Stomach (tissue), 4 donors: ENCODE measurements around the gene CLTCL1.

Experiments used
- EP300 ChIP-seq: sonication (generic); formaldehyde crosslinking; IDR thresholded peaks from one replicate; pipeline ENCODE4 v1.6.1; 2017; ENCODE audit warnings: antibody characterized with exemption
- POLR2A ChIP-seq, 4 donors: fragments of 450-650 bp; IDR thresholded peaks; one replicate each; pipeline ENCODE4 v1.6.1; 2016; ENCODE audit warnings: antibody characterized with exemption in 4 of 4, control low read depth in 2 of 4, mild to moderate bottlenecking in 1 of 4, moderate library complexity in 1 of 4
- POLR2AphosphoS5 ChIP-seq, 3 donors: sonication (generic); formaldehyde crosslinking; IDR thresholded peaks; one replicate each; pipeline ENCODE4 v1.6.1; 2016; ENCODE audit warnings: antibody characterized with exemption in 3 of 3
- TF ChIP-seq, protein P1 (sequence below), 7 experiments: fragments of 450-650 bp in 4 of 7; fragments of 200-600 bp in 3 of 7; sonication (generic) in 3 of 7; IDR thresholded peaks; one replicate each; pipeline ENCODE4 v1.5.1; 2016 to 2019; ENCODE audit warnings: antibody characterized with exemption in 7 of 7, control low read depth in 2 of 7, mild to moderate bottlenecking in 1 of 7

DNA sequence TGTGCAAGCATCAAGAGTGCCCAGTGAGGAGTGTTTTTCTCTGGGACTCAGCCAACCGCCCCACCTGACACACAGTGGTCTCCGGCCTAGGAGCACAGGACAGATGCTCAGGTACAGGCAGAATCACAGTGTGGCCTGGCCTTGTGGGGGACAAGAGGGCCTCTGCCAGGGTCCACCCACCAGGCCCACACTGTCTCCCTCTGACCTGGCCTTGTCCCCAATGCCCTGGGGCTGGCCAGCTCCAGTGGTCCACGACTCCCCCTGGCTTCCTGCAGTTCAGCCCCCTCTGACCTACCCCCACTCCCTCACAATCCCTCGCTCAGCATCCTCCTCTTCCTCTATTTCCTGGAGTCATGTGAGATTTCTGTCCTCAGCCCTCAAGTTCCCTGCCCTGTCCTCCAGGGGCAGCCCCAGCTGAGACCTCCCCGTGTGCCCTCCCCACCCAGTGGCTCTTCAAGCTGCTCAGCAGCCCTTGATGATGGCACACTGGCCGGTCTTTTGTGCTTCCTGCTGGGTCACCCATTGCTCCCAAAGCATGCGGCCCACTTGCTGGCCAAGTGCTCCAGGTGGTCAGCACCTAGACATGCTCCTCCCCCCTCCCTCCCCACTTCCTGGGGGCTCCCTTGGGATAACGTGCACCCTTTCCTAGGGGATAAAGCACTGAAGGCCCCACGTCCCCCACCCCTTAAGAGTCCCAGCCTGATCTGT is 158.7 kb downstream of the CLTCL1 start:
- TF ChIP-seq POLR2A (IDR thresholded peaks at IDR 0.05) = no peak
- TF ChIP-seq, protein P1, sequence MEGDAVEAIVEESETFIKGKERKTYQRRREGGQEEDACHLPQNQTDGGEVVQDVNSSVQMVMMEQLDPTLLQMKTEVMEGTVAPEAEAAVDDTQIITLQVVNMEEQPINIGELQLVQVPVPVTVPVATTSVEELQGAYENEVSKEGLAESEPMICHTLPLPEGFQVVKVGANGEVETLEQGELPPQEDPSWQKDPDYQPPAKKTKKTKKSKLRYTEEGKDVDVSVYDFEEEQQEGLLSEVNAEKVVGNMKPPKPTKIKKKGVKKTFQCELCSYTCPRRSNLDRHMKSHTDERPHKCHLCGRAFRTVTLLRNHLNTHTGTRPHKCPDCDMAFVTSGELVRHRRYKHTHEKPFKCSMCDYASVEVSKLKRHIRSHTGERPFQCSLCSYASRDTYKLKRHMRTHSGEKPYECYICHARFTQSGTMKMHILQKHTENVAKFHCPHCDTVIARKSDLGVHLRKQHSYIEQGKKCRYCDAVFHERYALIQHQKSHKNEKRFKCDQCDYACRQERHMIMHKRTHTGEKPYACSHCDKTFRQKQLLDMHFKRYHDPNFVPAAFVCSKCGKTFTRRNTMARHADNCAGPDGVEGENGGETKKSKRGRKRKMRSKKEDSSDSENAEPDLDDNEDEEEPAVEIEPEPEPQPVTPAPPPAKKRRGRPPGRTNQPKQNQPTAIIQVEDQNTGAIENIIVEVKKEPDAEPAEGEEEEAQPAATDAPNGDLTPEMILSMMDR (IDR thresholded peaks at IDR 0.05) = no peak
- no peak for TF ChIP-seq EP300
- no peak for TF ChIP-seq POLR2AphosphoS5 (IDR thresholded peaks at IDR 0.05)
